ENCODE measurements around the gene ESR2. TPM values are rescaled to one million over a fixed set of nuclear protein-coding genes. Genes with fewer than 3 reads are reported as not detected.
"Not testable (repeated sequence)": the region's sequence is repeated elsewhere in the genome, so short reads cannot be mapped to it uniquely, and the experiment has no call there.

The ESR2 gene
- total RNA-seq, 1 donor from 2014 or later = 0.16 TPM

GRCh38 chr14:64184103-64184729 lies 110.0 kb downstream of the ESR2 start:
- Histone ChIP-seq H3K9me3 (ENCODE audit: insufficient read depth, low read depth, low read length) (no peaks in the 10 kb centered on the region), H4K20me1 (ENCODE audit: insufficient read depth, low read length) (no peaks in the 10 kb centered on the region), H3K36me3 (ENCODE audit: insufficient read depth, low read length) (no peaks in the 10 kb centered on the region), H3K79me2 (ENCODE audit: insufficient read depth, low read length) (no peaks in the 10 kb centered on the region), H2AFZ (ENCODE audit: low read depth, low read length) (no peak overlapping the region), H3K4me2 (ENCODE audit: low read length) (no peak overlapping the region), H3K4me1 (ENCODE audit: insufficient read depth, low read length) (no peaks in the 10 kb centered on the region), H3K9ac (ENCODE audit: low read length) (no peak overlapping the region), H3K4me3 (ENCODE audit: insufficient read depth, low read depth, low read length) (no peak overlapping the region), H3K27me3 (ENCODE audit: insufficient read depth, low read length) (no peaks in the 10 kb centered on the region), H3K27ac (ENCODE audit: low read depth, low read length) (no peak overlapping the region)
- H3K4me1 Mint-ChIP-seq (ENCODE audit: low read depth, unreplicated experiment) = no peaks in the 10 kb centered on the region
- FAIRE-seq (no peak), DNase-seq (ENCODE audit: low read depth) (no peak)
- H3K27me3 Mint-ChIP-seq (ENCODE audit: low read depth, unreplicated experiment) = peaks cover 3% of the 10 kb centered on the region
- peaks cover 3% of the 10 kb centered on the region for H3K9me3 Mint-ChIP-seq (ENCODE audit: unreplicated experiment)
- H3K27ac Mint-ChIP-seq (ENCODE audit: unreplicated experiment) = no peak overlapping the region
- H3K36me3 Mint-ChIP-seq (ENCODE audit: low read depth, unreplicated experiment) = no peaks in the 10 kb centered on the region
- TF ChIP-seq EZH2 (IDR thresholded peaks at IDR 0.05; ENCODE audit: insufficient read depth, low read length) (no peak), CTCF (IDR thresholded peaks at IDR 0.05; ENCODE audit: insufficient read depth, low read depth, low read length) (no peak)
- no peak overlapping the region for H3K4me3 Mint-ChIP-seq (ENCODE audit: unreplicated experiment)

- H4K20me1 ChIP-seq (ENCODE audit: insufficient read depth, low read length); H3K27me3 ChIP-seq (ENCODE audit: insufficient read depth, low read length); DNase-seq (ENCODE audit: low read depth); H3K9me3 ChIP-seq (ENCODE audit: insufficient read depth, low read depth, low read length); H3K4me3 ChIP-seq (ENCODE audit: insufficient read depth, low read depth, low read length); H3K4me2 ChIP-seq (ENCODE audit: low read length); H3K4me1 ChIP-seq (ENCODE audit: insufficient read depth, low read length); H2AFZ ChIP-seq (ENCODE audit: low read depth, low read length); H3K27me3 Mint-ChIP-seq (ENCODE audit: low read depth, unreplicated experiment); H3K79me2 ChIP-seq (ENCODE audit: insufficient read depth, low read length); H3K27ac Mint-ChIP-seq (ENCODE audit: unreplicated experiment); FAIRE-seq; H3K9me3 Mint-ChIP-seq (ENCODE audit: unreplicated experiment); H3K4me1 Mint-ChIP-seq (ENCODE audit: low read depth, unreplicated experiment); H3K9ac ChIP-seq (ENCODE audit: low read length); H3K36me3 Mint-ChIP-seq (ENCODE audit: low read depth, unreplicated experiment); H3K27ac ChIP-seq (ENCODE audit: low read depth, low read length); H3K4me3 Mint-ChIP-seq (ENCODE audit: unreplicated experiment); H3K36me3 ChIP-seq (ENCODE audit: insufficient read depth, low read length): not testable (repeated sequence)
Measured at GRCh38 chr14:64182908-64183307, 111.3 kb downstream of the ESR2 start.

- no peak for FAIRE-seq
- TF ChIP-seq CTCF (IDR thresholded peaks at IDR 0.05; ENCODE audit: insufficient read depth, low read depth, low read length) (no peak), EZH2 (IDR thresholded peaks at IDR 0.05; ENCODE audit: insufficient read depth, low read length) (no peak)
- H4K20me1 ChIP-seq (ENCODE audit: insufficient read depth, low read length) = no peaks in the 10 kb centered on the region
Measured at GRCh38 chr14:64178814-64179213, 115.4 kb downstream of the ESR2 start.

More at GRCh38 chr14:64178814-64179213, 115.4 kb downstream of the ESR2 start:
- no peak overlapping the region for H3K4me2 ChIP-seq (ENCODE audit: low read length)
- H3K36me3 Mint-ChIP-seq (ENCODE audit: low read depth, unreplicated experiment) = no peaks in the 10 kb centered on the region
- no peak overlapping the region for H3K4me3 Mint-ChIP-seq (ENCODE audit: unreplicated experiment)
- no peaks in the 10 kb centered on the region for H3K79me2 ChIP-seq (ENCODE audit: insufficient read depth, low read length)
- no peaks in the 10 kb centered on the region for H3K27me3 Mint-ChIP-seq (ENCODE audit: low read depth, unreplicated experiment)
- no peaks in the 10 kb centered on the region for H3K4me1 ChIP-seq (ENCODE audit: insufficient read depth, low read length)
- no peak overlapping the region for H3K27ac Mint-ChIP-seq (ENCODE audit: unreplicated experiment)
- no peaks in the 10 kb centered on the region for H3K4me1 Mint-ChIP-seq (ENCODE audit: low read depth, unreplicated experiment)
- no peak overlapping the region for H3K27ac ChIP-seq (ENCODE audit: low read depth, low read length)
- no peaks in the 10 kb centered on the region for H3K36me3 ChIP-seq (ENCODE audit: insufficient read depth, low read length)
- no peaks in the 10 kb centered on the region for H3K9me3 Mint-ChIP-seq (ENCODE audit: unreplicated experiment)
- no peak overlapping the region for H2AFZ ChIP-seq (ENCODE audit: low read depth, low read length)
- no peak overlapping the region for H3K4me3 ChIP-seq (ENCODE audit: insufficient read depth, low read depth, low read length)
- no peak for DNase-seq (ENCODE audit: low read depth)
- H3K9ac ChIP-seq (ENCODE audit: low read length) = no peak overlapping the region
- H3K27me3 ChIP-seq (ENCODE audit: insufficient read depth, low read length) = no peaks in the 10 kb centered on the region
- H3K9me3 ChIP-seq (ENCODE audit: insufficient read depth, low read depth, low read length) = no peaks in the 10 kb centered on the region

Measured in astrocyte (in vitro differentiated cells and primary cell).